Measurements from ENCODE around the gene VPREB3. TPM values are rescaled to one million over a fixed set of nuclear protein-coding genes. Genes with fewer than 3 reads are reported as not detected.

VPREB3 gene
- polyA plus RNA-seq, 1 experiment, result 0.21 TPM

DNA sequence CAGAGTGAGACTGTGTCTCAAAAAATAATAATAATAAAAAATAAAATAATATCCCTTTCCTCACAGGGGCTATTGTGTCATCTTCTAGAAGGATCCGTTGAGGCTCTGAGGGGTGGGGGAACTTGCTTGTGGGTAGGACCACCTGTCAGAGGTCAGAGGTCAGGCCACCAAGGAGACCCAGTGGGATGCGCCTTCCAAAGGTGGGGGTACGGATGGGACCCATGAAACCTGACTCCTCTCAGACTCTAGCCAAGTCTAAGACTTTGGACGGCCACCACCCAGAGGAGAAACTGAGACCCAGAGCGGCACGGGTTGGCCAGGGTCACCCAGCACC lies 18.1 kb upstream of the VPREB3 start:
- CTCF ChIA-PET, result interaction anchor here (3.6 to 14.8 kb wide), 2 partner anchors 76 to 85 kb away, joined by 34 to 272 read pairs; partner anchors contain the start of gene SLC2A11
- TF ChIP-seq, protein P1, sequence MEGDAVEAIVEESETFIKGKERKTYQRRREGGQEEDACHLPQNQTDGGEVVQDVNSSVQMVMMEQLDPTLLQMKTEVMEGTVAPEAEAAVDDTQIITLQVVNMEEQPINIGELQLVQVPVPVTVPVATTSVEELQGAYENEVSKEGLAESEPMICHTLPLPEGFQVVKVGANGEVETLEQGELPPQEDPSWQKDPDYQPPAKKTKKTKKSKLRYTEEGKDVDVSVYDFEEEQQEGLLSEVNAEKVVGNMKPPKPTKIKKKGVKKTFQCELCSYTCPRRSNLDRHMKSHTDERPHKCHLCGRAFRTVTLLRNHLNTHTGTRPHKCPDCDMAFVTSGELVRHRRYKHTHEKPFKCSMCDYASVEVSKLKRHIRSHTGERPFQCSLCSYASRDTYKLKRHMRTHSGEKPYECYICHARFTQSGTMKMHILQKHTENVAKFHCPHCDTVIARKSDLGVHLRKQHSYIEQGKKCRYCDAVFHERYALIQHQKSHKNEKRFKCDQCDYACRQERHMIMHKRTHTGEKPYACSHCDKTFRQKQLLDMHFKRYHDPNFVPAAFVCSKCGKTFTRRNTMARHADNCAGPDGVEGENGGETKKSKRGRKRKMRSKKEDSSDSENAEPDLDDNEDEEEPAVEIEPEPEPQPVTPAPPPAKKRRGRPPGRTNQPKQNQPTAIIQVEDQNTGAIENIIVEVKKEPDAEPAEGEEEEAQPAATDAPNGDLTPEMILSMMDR (IDR thresholded peaks at IDR 0.05; ENCODE audit: insufficient read depth, low read depth, low read length), result no peak
- POLR2A ChIA-PET, result no interaction called here

DNA sequence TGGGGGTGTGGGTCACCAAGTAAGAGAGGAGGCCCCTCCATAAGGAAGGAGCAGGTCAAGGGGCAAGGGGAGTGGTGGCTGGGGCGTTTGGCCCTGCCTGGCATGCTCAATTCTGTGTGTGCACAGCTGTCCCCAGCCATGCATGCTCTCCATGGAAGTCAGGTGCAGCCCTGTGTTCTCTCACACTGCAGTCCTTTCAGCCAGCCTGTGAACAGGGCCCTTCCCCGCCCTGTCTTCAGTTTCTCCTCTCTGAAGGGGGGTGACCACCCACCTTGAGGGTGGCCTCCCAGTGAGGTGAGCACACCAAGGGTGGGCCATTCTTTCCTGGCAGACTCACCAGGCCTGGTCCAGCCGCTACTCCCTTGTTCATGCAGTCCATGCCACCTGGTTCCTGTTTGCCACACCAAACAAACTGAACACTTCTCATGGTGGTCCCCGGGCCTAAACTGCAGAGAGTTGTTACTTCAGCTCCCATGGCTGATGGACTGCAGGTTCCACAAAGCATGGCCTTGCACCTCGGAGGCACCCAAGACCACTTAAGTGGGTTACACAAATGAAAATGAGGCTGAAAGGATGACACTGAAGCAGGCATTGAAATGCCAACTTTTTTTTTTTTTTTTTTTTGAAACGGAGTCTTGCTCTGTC lies 15.2 kb upstream of the VPREB3 start:
- H3K36me3 ChIP-seq (ENCODE audit: control insufficient read depth, insufficient read depth, low read length), result peaks cover 2% of the 10 kb centered on the region; the same call in 1 of the 2 replicates
- DNase-seq (ENCODE audit: low read depth), result no peak
- no peak overlapping the region for H3K4me3 ChIP-seq (ENCODE audit: low read depth, low read length)
- POLR2A ChIA-PET, result interaction anchor here (0.6 kb wide), 1 partner anchor 82 kb away, joined by 7 read pairs; no protein-coding TSS in a partner anchor
- TF ChIP-seq, protein P1 (IDR thresholded peaks at IDR 0.05; ENCODE audit: insufficient read depth, low read depth, low read length), result no peak
- no peaks in the 10 kb centered on the region for H3K27me3 ChIP-seq (ENCODE audit: control insufficient read depth, insufficient read depth, low read length)
- CTCF ChIA-PET, result interaction anchor here (0.9 to 14.8 kb wide), 9 partner anchors 8 to 94 kb away, joined by 3 to 272 read pairs (median 5); partner anchors contain the start of gene SLC2A11

More for the DNA sequence above, 18.1 kb upstream of the VPREB3 start:
- Histone ChIP-seq H3K27me3 (ENCODE audit: control insufficient read depth, insufficient read depth, low read length) (no peaks in the 10 kb centered on the region), H3K36me3 (ENCODE audit: control insufficient read depth, insufficient read depth, low read length) (no peaks in the 10 kb centered on the region), H3K4me3 (ENCODE audit: low read depth, low read length) (peak overlapping the region; percentile 52)
- no peak for DNase-seq (ENCODE audit: low read depth)

DNA sequence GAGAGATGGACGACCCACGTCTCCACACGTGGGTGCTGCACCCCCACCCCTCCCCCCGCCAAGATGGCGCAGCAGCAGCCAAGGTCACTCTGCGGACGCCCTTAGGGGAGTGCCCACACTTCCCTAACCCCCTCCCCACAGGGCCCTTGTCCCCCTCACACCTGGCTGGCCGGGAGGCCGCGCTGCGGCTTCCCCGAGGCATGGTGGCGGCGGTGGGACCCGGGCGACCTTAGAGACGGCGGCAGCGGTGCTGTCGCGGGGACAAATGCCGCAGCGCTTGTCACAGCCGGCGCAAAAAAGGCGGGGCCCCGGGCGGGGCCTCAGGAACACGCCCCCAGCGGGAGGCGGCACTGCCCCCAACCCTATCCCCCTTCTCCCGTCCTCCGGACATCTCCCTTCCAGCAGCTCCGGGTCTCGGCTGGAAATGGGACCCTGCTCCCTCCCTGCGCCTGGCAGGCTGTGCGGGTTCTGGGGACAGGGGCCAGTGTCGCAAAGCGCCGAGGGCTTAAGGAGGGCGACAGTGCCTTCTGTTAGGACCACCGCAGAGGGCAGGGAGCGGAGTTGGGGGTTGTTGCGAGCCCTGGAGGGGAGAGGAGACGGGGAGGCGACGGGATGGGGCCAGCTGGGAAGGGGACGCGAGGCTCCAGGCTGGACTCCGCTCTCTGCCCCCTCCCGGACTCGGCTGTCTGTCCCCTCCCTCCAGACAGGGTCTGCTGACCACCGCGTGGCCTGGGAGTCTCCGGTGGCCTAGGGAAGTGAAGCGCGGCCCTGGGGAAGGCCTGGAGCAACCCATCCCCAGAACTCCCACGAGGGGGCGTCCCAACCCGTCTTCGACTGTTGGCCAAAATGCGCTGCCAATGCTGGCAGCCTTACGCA lies 13.7 kb upstream of the VPREB3 start, which contains the start of gene CHCHD10:
CHCHD10 (minus strand) TSS at position 300 of the 876 bp plus-strand sequence; CDS start at position 202, 98 bp downstream.
- H3K27me3 ChIP-seq (ENCODE audit: control insufficient read depth, insufficient read depth, low read length), result no peaks in the 10 kb centered on the region
- TF ChIP-seq, protein P1 (IDR thresholded peaks at IDR 0.05; ENCODE audit: insufficient read depth, low read depth, low read length), result peak; percentile 86
- H3K36me3 ChIP-seq (ENCODE audit: control insufficient read depth, insufficient read depth, low read length), result peaks cover 2% of the 10 kb centered on the region; the same call in 1 of the 2 replicates
- DNase-seq (ENCODE audit: low read depth), result no peak
- ChIA-PET POLR2A (interaction anchor here (0.7 kb wide), 1 partner anchor 121 kb away, joined by 3 read pairs; no protein-coding TSS in a partner anchor), CTCF (interaction anchor here (0.6 to 14.8 kb wide), 15 partner anchors 14 to 837 kb away, joined by 3 to 272 read pairs (median 3); no protein-coding TSS in a partner anchor)
- H3K4me3 ChIP-seq (ENCODE audit: low read depth, low read length), result peak within 1 kb of the TSS; percentile 61

DNA sequence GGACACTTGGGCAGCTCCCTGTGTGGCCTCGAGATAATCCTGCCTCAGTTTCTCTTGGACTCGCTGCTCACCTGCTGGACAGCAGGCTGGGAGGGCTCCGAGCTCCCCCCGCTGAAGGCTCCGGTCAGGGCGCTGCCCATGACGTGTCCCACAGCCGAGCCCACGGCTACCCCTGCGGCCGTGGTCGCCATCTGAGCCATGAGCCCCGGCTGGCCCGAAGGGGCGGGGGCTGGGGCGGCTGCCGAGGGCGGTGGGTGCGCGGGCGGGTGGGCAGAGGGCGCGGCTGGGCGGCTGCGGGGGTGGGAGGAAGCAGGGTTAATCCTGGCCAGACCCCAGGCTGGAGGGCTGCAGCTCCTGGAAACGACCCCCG lies 13.1 kb upstream of the VPREB3 start:
- CTCF ChIA-PET, result interaction anchor here (0.9 to 14.8 kb wide), 10 partner anchors 14 to 146 kb away, joined by 3 to 272 read pairs (median 4); no protein-coding TSS in a partner anchor
- H3K4me3 ChIP-seq (ENCODE audit: low read depth, low read length), result peak overlapping the region; percentile 61
- DNase-seq (ENCODE audit: low read depth), result no peak
- POLR2A ChIA-PET, result no interaction called here
- no peaks in the 10 kb centered on the region for H3K27me3 ChIP-seq (ENCODE audit: control insufficient read depth, insufficient read depth, low read length)
- H3K36me3 ChIP-seq (ENCODE audit: control insufficient read depth, insufficient read depth, low read length), result peaks cover 2% of the 10 kb centered on the region; the same call in 1 of the 2 replicates
- TF ChIP-seq, protein P1 (IDR thresholded peaks at IDR 0.05; ENCODE audit: insufficient read depth, low read depth, low read length), result no peak

Measured in BJ (cell line).